Endodermal cell (in vitro differentiated cells): ENCODE results near the gene NIM1K. TPM values are rescaled to one million over a fixed set of nuclear protein-coding genes. Genes with fewer than 3 reads are reported as not detected.
"Not testable (repeated sequence)": the region's sequence is repeated elsewhere in the genome, so short reads cannot be mapped to it uniquely, and the experiment has no call there.

ENCODE experiments used
- DNase-seq: peaks from one replicate; pipeline ENCODE4 v3.0.0-alpha.2; 2017
- H3K27ac ChIP-seq: 2 replicates; pipeline ENCODE4 v1.5.1; 2013; ENCODE audit warnings: mild to moderate bottlenecking, low read depth, low read length, moderate library complexity
- H3K27me3 ChIP-seq: 2 replicates; pipeline ENCODE4 v1.6.1; 2013; ENCODE audit warnings: mild to moderate bottlenecking, low read length, moderate library complexity; ENCODE audit not compliant: insufficient read depth, control insufficient read depth, poor library complexity, severe bottlenecking
- H3K36me3 ChIP-seq: 2 replicates; pipeline ENCODE4 v1.7.0; 2013; ENCODE audit warnings: mild to moderate bottlenecking, low read length, moderate library complexity; ENCODE audit not compliant: control insufficient read depth, insufficient read depth
- H3K4me1 ChIP-seq: one replicate; pipeline ENCODE4 v1.7.0; 2013; ENCODE audit warnings: low read length; ENCODE audit not compliant: control insufficient read depth, insufficient read depth
- H3K4me3 ChIP-seq: 2 replicates; pipeline ENCODE4 v1.5.1; 2013; ENCODE audit warnings: mild to moderate bottlenecking, low read length, moderate library complexity
- H3K9ac ChIP-seq: 2 replicates; pipeline ENCODE4 v1.6.1; 2013; ENCODE audit warnings: mild to moderate bottlenecking, low read length, moderate library complexity; ENCODE audit not compliant: poor library complexity, severe bottlenecking; ENCODE audit errors: extremely low read depth
- H3K9me3 ChIP-seq: 2 replicates; pipeline ENCODE4 v1.6.1; 2013; ENCODE audit warnings: mild to moderate bottlenecking, low read length, moderate library complexity; ENCODE audit not compliant: control insufficient read depth
- H3K27ac Mint-ChIP-seq: 2 replicates; pipeline ENCODE4 v1.8.0; 2020; ENCODE audit warnings: mixed read lengths
- H3K27me3 Mint-ChIP-seq: 2 replicates; pipeline ENCODE4 v1.8.0; 2021; ENCODE audit warnings: mild to moderate bottlenecking, mixed read lengths; ENCODE audit not compliant: insufficient read depth
- H3K36me3 Mint-ChIP-seq: 2 replicates; pipeline ENCODE4 v1.8.0; 2020; ENCODE audit warnings: low read depth, mixed read lengths
- H3K4me1 Mint-ChIP-seq: 2 replicates; pipeline ENCODE4 v1.8.0; 2020; ENCODE audit warnings: mixed read lengths
- H3K4me3 Mint-ChIP-seq: 2 replicates; pipeline ENCODE4 v1.8.0; 2020; ENCODE audit warnings: mild to moderate bottlenecking, moderate library complexity, mixed read lengths
- H3K9me3 Mint-ChIP-seq: 2 replicates; pipeline ENCODE4 v1.8.0; 2020; ENCODE audit warnings: mild to moderate bottlenecking, mixed read lengths
- CTCF ChIP-seq: fragments of 200-600 bp; sonication (generic); conservative IDR thresholded peaks from 2 replicates; pipeline ENCODE4 v1.5.0; 2021; ENCODE audit warnings: antibody characterized with exemption, mild to moderate bottlenecking
- WGBS, 2 experiments: methylation state at CpG; one replicate each; pipeline versions ENCODE4 v1.1.5 to v1.1.7; 2013; ENCODE audit warnings: missing lambda C conversion rate in 2 of 2, mixed read lengths in 1 of 2; ENCODE audit not compliant: insufficient coverage in 1 of 2, insufficient read length in 1 of 2; 5-methylcytosine and 5-hydroxymethylcytosine counted together
- total RNA-seq, 2 donors: library from RNA; stranded (reverse); fragmentation: NEBNext Ultra II Directional in 1 of 2; extraction: Animal tissue kit (Norgen Biotek cat#: 25700) in 1 of 2; gene quantifications; 2 replicates in 1 of 2; 3 replicates in 1 of 2; pipeline ENCODE4 v1.2.1, GENCODE V29; 2021

The NIM1K gene
- total RNA-seq, 2 donors from 2014 or later: not detected

GRCh38 chr5:43161244-43161643, 30.8 kb upstream of the NIM1K start:
- Mint-ChIP-seq H3K4me1 (peaks cover 4% of the 10 kb centered on the region), H3K9me3 (no peaks in the 10 kb centered on the region)
- WGBS, 2 experiments: 97 to 98% methylated on average over 5 of the region's 5 CpGs

GRCh38 chr5:43164801-43165200, 27.2 kb upstream of the NIM1K start:
- not testable (repeated sequence) for H3K9me3 Mint-ChIP-seq, DNase-seq, H3K4me1 Mint-ChIP-seq, H3K27me3 Mint-ChIP-seq, H3K4me1 ChIP-seq, H3K4me3 ChIP-seq, H3K4me3 Mint-ChIP-seq, H3K27ac ChIP-seq, H3K27ac Mint-ChIP-seq, H3K27me3 ChIP-seq, H3K9me3 ChIP-seq, H3K9ac ChIP-seq
- peaks cover 64% of the 10 kb centered on the region for H3K36me3 Mint-ChIP-seq
- WGBS, 2 experiments: 83 to 90% methylated on average over 5 of the region's 5 CpGs
- H3K36me3 ChIP-seq: peaks cover 52% of the 10 kb centered on the region

More at GRCh38 chr5:43161244-43161643, 30.8 kb upstream of the NIM1K start:
- Histone ChIP-seq H3K4me1 (no peaks in the 10 kb centered on the region), H3K36me3 (peaks cover 50% of the 10 kb centered on the region), H3K4me3 (no peak overlapping the region), H3K27ac (no peak overlapping the region), H3K27me3 (no peaks in the 10 kb centered on the region), H3K9ac (no peak overlapping the region), H3K9me3 (no peaks in the 10 kb centered on the region)
- Mint-ChIP-seq H3K27ac (no peak overlapping the region), H3K27me3 (no peaks in the 10 kb centered on the region), H3K4me3 (no peak overlapping the region), H3K36me3 (peaks cover 59% of the 10 kb centered on the region)
- TF ChIP-seq CTCF: no peak
- no peak for DNase-seq

DNA sequence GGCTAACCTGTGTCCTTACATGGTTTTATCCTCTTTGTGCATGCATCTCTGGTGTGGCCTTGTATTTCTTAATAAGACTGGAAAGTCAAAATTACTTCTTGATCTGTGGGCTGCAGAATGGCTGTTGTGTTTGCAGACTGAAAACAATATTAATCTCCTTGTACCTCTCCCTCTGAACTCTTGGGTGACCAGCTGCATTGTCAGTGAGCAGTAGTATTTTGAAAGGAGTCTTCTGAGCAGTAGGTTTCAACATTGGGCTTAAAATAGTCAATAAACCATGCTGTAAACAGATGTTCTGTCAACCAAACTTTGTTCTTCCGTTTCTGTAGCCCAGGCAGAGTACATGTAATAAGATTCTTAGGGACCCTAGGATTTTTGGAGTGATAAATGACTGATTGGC, 26.7 kb upstream of the NIM1K start:
- Histone ChIP-seq H3K4me1 (no peaks in the 10 kb centered on the region), H3K36me3 (peaks cover 56% of the 10 kb centered on the region), H3K9ac (no peak overlapping the region), H3K4me3 (no peak overlapping the region), H3K9me3 (no peaks in the 10 kb centered on the region), H3K27me3 (no peaks in the 10 kb centered on the region), H3K27ac (no peak overlapping the region)
- Mint-ChIP-seq H3K4me3 (no peak overlapping the region), H3K27ac (no peak overlapping the region), H3K9me3 (no peaks in the 10 kb centered on the region), H3K27me3 (no peaks in the 10 kb centered on the region), H3K36me3 (peaks cover 66% of the 10 kb centered on the region), H3K4me1 (no peaks in the 10 kb centered on the region)
- no peak for DNase-seq
- TF ChIP-seq CTCF: no peak
- 100% methylated on average over 1 of the region's 1 CpG for WGBS, 2 experiments

GRCh38 chr5:43168175-43168574, 23.9 kb upstream of the NIM1K start:
- Histone ChIP-seq H3K4me1 (no peaks in the 10 kb centered on the region), H3K9ac (no peak overlapping the region), H3K9me3 (no peaks in the 10 kb centered on the region), H3K27me3 (no peaks in the 10 kb centered on the region), H3K36me3 (peaks cover 43% of the 10 kb centered on the region), H3K27ac (no peak overlapping the region), H3K4me3 (no peak overlapping the region)
- Mint-ChIP-seq H3K4me1 (no peaks in the 10 kb centered on the region), H3K9me3 (no peaks in the 10 kb centered on the region), H3K36me3 (peaks cover 64% of the 10 kb centered on the region), H3K27ac (no peak overlapping the region), H3K4me3 (no peak overlapping the region), H3K27me3 (no peaks in the 10 kb centered on the region)
- DNase-seq: no peak
- no peak for TF ChIP-seq CTCF
- 92 to 100% methylated on average over 2 of the region's 2 CpGs for WGBS, 2 experiments
